Vagina (tissue), 2 donors: Measurements from ENCODE around the gene UNC45A.

Source experiments
- CTCF ChIP-seq, 3 experiments: fragments of 450-650 bp in 2 of 3; fragments of 200-600 bp in 1 of 3; sonication (generic) in 1 of 3; IDR thresholded peaks; one replicate each; pipeline ENCODE4 v1.5.1; 2017 to 2019; ENCODE audit warnings: antibody characterized with exemption in 3 of 3, mild to moderate bottlenecking in 2 of 3, moderate library complexity in 2 of 3
- POLR2A ChIP-seq, 2 donors: fragments of 450-650 bp; IDR thresholded peaks; one replicate each; pipeline ENCODE4 v1.6.1; 2017; ENCODE audit warnings: antibody characterized with exemption in 2 of 2, mild to moderate bottlenecking in 2 of 2, moderate library complexity in 2 of 2
- POLR2AphosphoS5 ChIP-seq, 2 donors: sonication (generic); formaldehyde crosslinking; IDR thresholded peaks; one replicate each; pipeline ENCODE4 v1.9.0; 2017; ENCODE audit warnings: antibody characterized with exemption in 2 of 2, mild to moderate bottlenecking in 2 of 2, low read depth in 1 of 2; ENCODE audit not compliant: insufficient read depth in 1 of 2

GRCh38 chr15:90946941-90947576 is 12.0 kb downstream of the UNC45A start:
- no peak for TF ChIP-seq CTCF (IDR thresholded peaks at IDR 0.05)
- no peak for TF ChIP-seq POLR2A (IDR thresholded peaks at IDR 0.05)
- no peak for TF ChIP-seq POLR2AphosphoS5 (IDR thresholded peaks at IDR 0.05; ENCODE audit: insufficient read depth in 1 of 2, low read depth in 1 of 2)
